K562 (cell line): ENCODE data around the gene RTBDN. TPM values are rescaled to one million over a fixed set of nuclear protein-coding genes. Genes with fewer than 3 reads are reported as not detected.

ENCODE experiments used
- ATF1 ChIP-seq, 2 experiments: fragments of 450-650 bp in 1 of 2; IDR thresholded peaks; 2 replicates each; pipeline ENCODE4 v1.6.1; 2016; ENCODE audit warnings: missing compliant biosample characterization in 1 of 2, missing genetic modification characterization in 1 of 2
- CUX1 ChIP-seq: fragments of 200-800 bp; sonication (Bioruptor generic); IDR thresholded peaks from 2 replicates; pipeline ENCODE4 v1.6.1; 2016; ENCODE audit warnings: missing genetic modification characterization, missing compliant biosample characterization
- ELF4 ChIP-seq: fragments of 450-650 bp; formaldehyde crosslinking; IDR thresholded peaks from 2 replicates; pipeline ENCODE4 v1.4.0; 2022; ENCODE audit warnings: missing genetic modification characterization
- FOXM1 ChIP-seq, 2 experiments: fragments of 450-650 bp in 1 of 2; sonication (generic) in 1 of 2; formaldehyde crosslinking in 1 of 2; IDR thresholded peaks; 2 replicates each; pipeline versions ENCODE4 v1.6.1 to v1.9.0; 2017 to 2022; ENCODE audit warnings: low read depth in 2 of 2, mild to moderate bottlenecking in 2 of 2, missing genetic modification reagents in 1 of 2, moderate library complexity in 1 of 2
- GATA2 ChIP-seq: sonication (generic); formaldehyde crosslinking; IDR thresholded peaks from 2 replicates; pipeline ENCODE4 v1.4.0; 2020; ENCODE audit warnings: mild to moderate bottlenecking, missing genetic modification reagents
- HDAC1 ChIP-seq, 2 experiments: fragments of 450-650 bp; IDR thresholded peaks; 2 replicates each; pipeline ENCODE4 v1.6.1; 2016 to 2017; ENCODE audit warnings: inconsistent platforms in 1 of 2, mild to moderate bottlenecking in 1 of 2, moderate library complexity in 1 of 2
- KDM1A ChIP-seq, 2 experiments: fragments of 450-650 bp; IDR thresholded peaks; 2 replicates each; pipeline ENCODE4 v1.6.1; 2016; ENCODE audit warnings: mild to moderate bottlenecking in 2 of 2
- PRPF4 ChIP-seq: fragments of 200-400 bp; formaldehyde crosslinking; IDR thresholded peaks from one replicate; pipeline ENCODE4 v1.6.1; 2017; ENCODE audit warnings: low read length, low read depth, mild to moderate bottlenecking; ENCODE audit not compliant: insufficient read depth, poor library complexity, severe bottlenecking
- PYGO2 ChIP-seq: fragments of 450-650 bp; IDR thresholded peaks from 2 replicates; pipeline ENCODE4 v1.6.1; 2016; ENCODE audit warnings: mild to moderate bottlenecking, missing genetic modification characterization, moderate library complexity, missing compliant biosample characterization
- RBM34 ChIP-seq: fragments of 200-400 bp; formaldehyde crosslinking; IDR thresholded peaks from 2 replicates; pipeline ENCODE4 v1.6.1; 2018; ENCODE audit warnings: low read length, borderline replicate concordance; ENCODE audit not compliant: insufficient read depth
- SFPQ ChIP-seq: fragments of 200-400 bp; formaldehyde crosslinking; IDR thresholded peaks from 2 replicates; pipeline ENCODE4 v1.6.1; 2017; ENCODE audit warnings: mild to moderate bottlenecking, low read depth, low read length, moderate library complexity
- SMAD1 ChIP-seq: fragments of 150-350 bp; IDR thresholded peaks from 2 replicates; pipeline ENCODE4 v1.6.1; 2014; ENCODE audit warnings: low read length, low read depth; ENCODE audit not compliant: partially characterized antibody
- TCF3 ChIP-seq: sonication (generic); formaldehyde crosslinking; IDR thresholded peaks from 2 replicates; pipeline ENCODE4 v1.4.0; 2020; ENCODE audit warnings: mild to moderate bottlenecking, missing genetic modification reagents
- TCF7 ChIP-seq: sonication (generic); IDR thresholded peaks from 2 replicates; pipeline ENCODE4 v1.6.1; 2016; ENCODE audit warnings: antibody characterized with exemption, borderline replicate concordance
- ZEB2 ChIP-seq: fragments of 450-650 bp; IDR thresholded peaks from 2 replicates; pipeline ENCODE4 v1.6.1; 2016
- ZFX ChIP-seq: sonication (generic); formaldehyde crosslinking; IDR thresholded peaks from 2 replicates; pipeline ENCODE4 v1.8.0; 2022; ENCODE audit warnings: mild to moderate bottlenecking, missing genetic modification reagents, moderate library complexity
- polyA plus RNA-seq, 8 experiments: library from polyadenylated mRNA; depleted of rRNA in 4 of 8; stranded (reverse) in 5 of 8; unstranded in 3 of 8; fragments of >200 nt; fragmentation: Nextera tagmentation in 2 of 8; fragmentation: Illumina TruSeq in 1 of 8; extraction: Ambion mirVana in 2 of 8; extraction: Trizol in 1 of 8; gene quantifications; 2 replicates each; pipeline versions ENCODE4 v1.2.1 to v1.2.3, GENCODE V29; 2011 to 2014; ENCODE audit warnings: inconsistent platforms in 1 of 8, missing spikeins in 1 of 8
- total RNA-seq, 7 experiments: library from RNA; depleted of rRNA in 6 of 7; stranded (reverse); fragments of >200 nt in 6 of 7; fragmentation: Illumina TruSeq in 2 of 7; extraction: Trizol in 2 of 7; gene quantifications; 2 replicates each; pipeline versions ENCODE4 v1.2.1 to v1.2.3, GENCODE V29; 2011 to 2021; ENCODE audit warnings: low replicate concordance in 1 of 7
- TF ChIP-seq, protein P1 (sequence below): fragments of 450-650 bp; IDR thresholded peaks from 2 replicates; pipeline ENCODE4 v1.6.1; 2016; ENCODE audit warnings: borderline replicate concordance

RTBDN gene
- total and polyA plus RNA-seq, 9 of the 15 experiments (the other 6 are each of a cell fraction or from before 2014, with no cell fraction given) = 0.20 to 2.3 (median 0.72) TPM; not detected in 1

GRCh38 chr19:12779162-12779993 lies 55.0 kb downstream of the RTBDN start (continued):
- TF ChIP-seq TCF3 (CRISPR knock-in tag) (no peak), GATA2 (CRISPR knock-in tag) (no peak), CUX1 (CRISPR knock-in tag) (no peak), PYGO2 (tag) (no peak), RBM34 (no peak), ZFX (CRISPR knock-in tag) (no peak), HDAC1 (IDR thresholded peaks at IDR 0.05) (0 out of 4 replicates have a peak, but pooled peaks of 1 of the 2 experiments have one; percentile 14), ZEB2 (no peak), ATF1 (CRISPR knock-in tag; IDR thresholded peaks at IDR 0.05) (no peak), ATF1 (tag; IDR thresholded peaks at IDR 0.05) (no peak), TCF7 (no peak), FOXM1 (IDR thresholded peaks at IDR 0.05; ENCODE audit: low read depth) (no peak), FOXM1 (CRISPR knock-in tag; IDR thresholded peaks at IDR 0.05; ENCODE audit: low read depth) (no peak), KDM1A (IDR thresholded peaks at IDR 0.05) (peak in 1 of 2 experiments; percentile 48; a peak in 1 of 4 replicates), PRPF4 (no peak), SFPQ (no peak), ELF4 (CRISPR knock-in tag) (no peak), SMAD1 (no peak)
- TF ChIP-seq, protein P1, sequence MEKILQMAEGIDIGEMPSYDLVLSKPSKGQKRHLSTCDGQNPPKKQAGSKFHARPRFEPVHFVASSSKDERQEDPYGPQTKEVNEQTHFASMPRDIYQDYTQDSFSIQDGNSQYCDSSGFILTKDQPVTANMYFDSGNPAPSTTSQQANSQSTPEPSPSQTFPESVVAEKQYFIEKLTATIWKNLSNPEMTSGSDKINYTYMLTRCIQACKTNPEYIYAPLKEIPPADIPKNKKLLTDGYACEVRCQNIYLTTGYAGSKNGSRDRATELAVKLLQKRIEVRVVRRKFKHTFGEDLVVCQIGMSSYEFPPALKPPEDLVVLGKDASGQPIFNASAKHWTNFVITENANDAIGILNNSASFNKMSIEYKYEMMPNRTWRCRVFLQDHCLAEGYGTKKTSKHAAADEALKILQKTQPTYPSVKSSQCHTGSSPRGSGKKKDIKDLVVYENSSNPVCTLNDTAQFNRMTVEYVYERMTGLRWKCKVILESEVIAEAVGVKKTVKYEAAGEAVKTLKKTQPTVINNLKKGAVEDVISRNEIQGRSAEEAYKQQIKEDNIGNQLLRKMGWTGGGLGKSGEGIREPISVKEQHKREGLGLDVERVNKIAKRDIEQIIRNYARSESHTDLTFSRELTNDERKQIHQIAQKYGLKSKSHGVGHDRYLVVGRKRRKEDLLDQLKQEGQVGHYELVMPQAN = no peak
